SK-N-SH treated with all-trans-retinoic acid at 6 μM for 48 hours (cell line): ENCODE data around the gene UQCR11.
A peak's percentile ranks its signal among the peaks of the same experiment; 100 is the strongest.

ENCODE experiments used
- ATAC-seq: fragments of 200-7000 bp; cut with Tn5 transposase; 3 replicates; pipeline ENCODE4 v1.9.1; 2020; ENCODE audit warnings: mild to moderate bottlenecking, moderate library complexity
- BACH2 ChIP-seq: fragments of 250-450 bp; sonication (Bioruptor Pico); IDR thresholded peaks from 2 replicates; pipeline ENCODE4 v1.9.0; 2021; ENCODE audit warnings: mild to moderate bottlenecking, borderline replicate concordance
- CSDC2 ChIP-seq: fragments of 250-450 bp; sonication (Bioruptor Pico); IDR thresholded peaks from 2 replicates; pipeline ENCODE4 v1.5.0; 2020; ENCODE audit warnings: mild to moderate bottlenecking, moderate library complexity
- GLIS3 ChIP-seq: fragments of 250-450 bp; sonication (Bioruptor Pico); IDR thresholded peaks from 2 replicates; pipeline ENCODE4 v1.5.0; 2020; ENCODE audit warnings: mild to moderate bottlenecking, moderate library complexity
- PPARA ChIP-seq: fragments of 250-450 bp; sonication (Bioruptor Pico); IDR thresholded peaks from 2 replicates; pipeline ENCODE4 v1.5.0; 2020; ENCODE audit warnings: mild to moderate bottlenecking, borderline replicate concordance
- RARB ChIP-seq: fragments of 250-450 bp; sonication (Bioruptor Pico); IDR thresholded peaks from 2 replicates; pipeline ENCODE4 v1.8.0; 2021; ENCODE audit warnings: mild to moderate bottlenecking, moderate library complexity
- SNAI2 ChIP-seq: fragments of 250-450 bp; sonication (Bioruptor Pico); IDR thresholded peaks from 2 replicates; pipeline ENCODE4 v1.5.0; 2020; ENCODE audit warnings: mild to moderate bottlenecking, moderate library complexity
- ZC3H10 ChIP-seq: fragments of 250-450 bp; sonication (Bioruptor Pico); IDR thresholded peaks from 2 replicates; pipeline ENCODE4 v1.5.1; 2021; ENCODE audit warnings: mild to moderate bottlenecking, moderate library complexity
- ZNF565 ChIP-seq: fragments of 450-650 bp; formaldehyde crosslinking; conservative IDR thresholded peaks from 2 replicates; pipeline ENCODE4 v1.5.0; 2020; ENCODE audit warnings: low read depth, mild to moderate bottlenecking, moderate library complexity
- TF ChIP-seq, protein P1 (sequence below): fragments of 250-450 bp; sonication (Bioruptor Pico); IDR thresholded peaks from 2 replicates; pipeline ENCODE4 v1.8.0; 2020; ENCODE audit warnings: mild to moderate bottlenecking, moderate library complexity, borderline replicate concordance
- TF ChIP-seq, protein P2 (sequence below): fragments of 250-450 bp; sonication (Bioruptor Pico); IDR thresholded peaks from 2 replicates; pipeline ENCODE4 v1.5.0; 2020; ENCODE audit warnings: mild to moderate bottlenecking, moderate library complexity
- TF ChIP-seq, protein P3 (sequence below): fragments of 250-450 bp; sonication (Bioruptor Pico); IDR thresholded peaks from 2 replicates; pipeline ENCODE4 v1.8.0; 2021; ENCODE audit warnings: low read depth, mild to moderate bottlenecking, moderate library complexity, borderline replicate concordance

UQCR11 gene

DNA sequence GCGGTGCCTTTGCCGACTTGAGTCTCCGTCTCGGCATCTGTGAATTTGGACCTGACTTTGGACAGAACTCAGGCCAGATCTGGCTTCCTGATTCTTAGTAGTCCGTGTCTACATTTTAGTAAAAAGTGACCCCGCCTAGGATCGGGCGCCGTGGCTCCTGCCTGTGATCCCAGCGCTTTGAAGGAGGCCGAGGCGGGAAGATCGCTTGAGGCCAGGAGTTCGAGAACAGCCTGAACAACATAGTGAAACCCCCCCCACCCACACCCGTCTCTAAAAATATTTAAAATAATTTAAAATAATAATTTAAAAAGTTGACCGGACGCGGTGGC, 48.0 kb upstream of the UQCR11 start (continued):
- TF ChIP-seq CSDC2 (CRISPR knock-in tag) (no peak), SNAI2 (CRISPR knock-in tag) (no peak)

DNA sequence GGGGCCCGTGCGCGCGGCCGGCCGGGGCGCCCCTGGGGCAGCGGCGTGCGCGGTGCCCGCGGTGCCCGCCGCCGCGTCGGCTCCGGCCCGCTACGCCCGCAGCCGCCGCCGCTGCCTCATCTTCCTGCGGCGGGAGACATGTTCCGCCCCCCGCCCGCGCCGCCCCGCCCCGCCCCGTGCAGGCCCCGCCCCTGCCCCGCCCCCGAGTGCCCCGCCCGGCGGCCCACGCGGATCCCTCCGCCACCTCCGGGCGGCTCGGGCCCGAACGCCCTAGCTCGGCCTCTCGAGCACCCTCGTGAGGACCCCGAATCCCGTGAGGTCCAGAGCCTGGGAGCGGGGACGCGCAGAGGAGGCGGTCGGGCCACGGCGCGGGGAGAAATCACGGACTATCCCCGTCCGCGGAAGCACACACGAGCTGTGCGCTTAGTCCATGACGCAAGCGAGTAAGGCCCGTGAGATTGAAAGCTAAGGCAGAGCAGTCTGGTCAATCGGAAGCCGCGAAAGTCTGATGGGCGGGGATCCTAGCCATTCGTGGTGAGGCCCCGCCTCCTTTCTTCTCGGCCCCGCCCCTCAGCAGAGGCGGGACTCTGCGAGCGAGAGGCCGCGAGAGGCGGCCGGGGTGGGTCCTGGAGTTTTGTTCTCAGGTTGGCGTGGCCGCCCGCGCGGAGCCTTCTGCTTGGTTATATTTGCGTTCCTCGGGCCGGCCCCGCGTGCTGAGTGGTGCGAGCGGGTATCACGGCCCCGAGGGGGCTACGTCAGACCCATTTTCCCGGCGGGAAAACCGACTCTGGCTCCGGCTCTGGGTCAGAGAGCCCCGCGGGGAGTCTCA, 47.4 kb upstream of the UQCR11 start, which contains the start of gene TCF3:
Gene TCF3, minus strand, starts transcription at position 145 of the 829 bp plus-strand sequence. CDS start 2,367 bp downstream, outside the sequence.
- peak; percentile 97 for ATAC-seq
- TF ChIP-seq RARB (no peak), CSDC2 (CRISPR knock-in tag) (peak; percentile 63; the same call in 1 of the 2 replicates)
- TF ChIP-seq, protein P1, sequence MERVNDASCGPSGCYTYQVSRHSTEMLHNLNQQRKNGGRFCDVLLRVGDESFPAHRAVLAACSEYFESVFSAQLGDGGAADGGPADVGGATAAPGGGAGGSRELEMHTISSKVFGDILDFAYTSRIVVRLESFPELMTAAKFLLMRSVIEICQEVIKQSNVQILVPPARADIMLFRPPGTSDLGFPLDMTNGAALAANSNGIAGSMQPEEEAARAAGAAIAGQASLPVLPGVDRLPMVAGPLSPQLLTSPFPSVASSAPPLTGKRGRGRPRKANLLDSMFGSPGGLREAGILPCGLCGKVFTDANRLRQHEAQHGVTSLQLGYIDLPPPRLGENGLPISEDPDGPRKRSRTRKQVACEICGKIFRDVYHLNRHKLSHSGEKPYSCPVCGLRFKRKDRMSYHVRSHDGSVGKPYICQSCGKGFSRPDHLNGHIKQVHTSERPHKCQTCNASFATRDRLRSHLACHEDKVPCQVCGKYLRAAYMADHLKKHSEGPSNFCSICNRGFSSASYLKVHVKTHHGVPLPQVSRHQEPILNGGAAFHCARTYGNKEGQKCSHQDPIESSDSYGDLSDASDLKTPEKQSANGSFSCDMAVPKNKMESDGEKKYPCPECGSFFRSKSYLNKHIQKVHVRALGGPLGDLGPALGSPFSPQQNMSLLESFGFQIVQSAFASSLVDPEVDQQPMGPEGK (CRISPR knock-in tag), result 0 out of 2 replicates have a peak, but pooled peaks have one; percentile 21
- TF ChIP-seq, protein P2, sequence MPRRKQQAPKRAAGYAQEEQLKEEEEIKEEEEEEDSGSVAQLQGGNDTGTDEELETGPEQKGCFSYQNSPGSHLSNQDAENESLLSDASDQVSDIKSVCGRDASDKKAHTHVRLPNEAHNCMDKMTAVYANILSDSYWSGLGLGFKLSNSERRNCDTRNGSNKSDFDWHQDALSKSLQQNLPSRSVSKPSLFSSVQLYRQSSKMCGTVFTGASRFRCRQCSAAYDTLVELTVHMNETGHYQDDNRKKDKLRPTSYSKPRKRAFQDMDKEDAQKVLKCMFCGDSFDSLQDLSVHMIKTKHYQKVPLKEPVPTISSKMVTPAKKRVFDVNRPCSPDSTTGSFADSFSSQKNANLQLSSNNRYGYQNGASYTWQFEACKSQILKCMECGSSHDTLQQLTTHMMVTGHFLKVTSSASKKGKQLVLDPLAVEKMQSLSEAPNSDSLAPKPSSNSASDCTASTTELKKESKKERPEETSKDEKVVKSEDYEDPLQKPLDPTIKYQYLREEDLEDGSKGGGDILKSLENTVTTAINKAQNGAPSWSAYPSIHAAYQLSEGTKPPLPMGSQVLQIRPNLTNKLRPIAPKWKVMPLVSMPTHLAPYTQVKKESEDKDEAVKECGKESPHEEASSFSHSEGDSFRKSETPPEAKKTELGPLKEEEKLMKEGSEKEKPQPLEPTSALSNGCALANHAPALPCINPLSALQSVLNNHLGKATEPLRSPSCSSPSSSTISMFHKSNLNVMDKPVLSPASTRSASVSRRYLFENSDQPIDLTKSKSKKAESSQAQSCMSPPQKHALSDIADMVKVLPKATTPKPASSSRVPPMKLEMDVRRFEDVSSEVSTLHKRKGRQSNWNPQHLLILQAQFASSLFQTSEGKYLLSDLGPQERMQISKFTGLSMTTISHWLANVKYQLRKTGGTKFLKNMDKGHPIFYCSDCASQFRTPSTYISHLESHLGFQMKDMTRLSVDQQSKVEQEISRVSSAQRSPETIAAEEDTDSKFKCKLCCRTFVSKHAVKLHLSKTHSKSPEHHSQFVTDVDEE (CRISPR knock-in tag), result 0 out of 2 replicates have a peak, but pooled peaks have one; percentile 22
- TF ChIP-seq, protein P3, sequence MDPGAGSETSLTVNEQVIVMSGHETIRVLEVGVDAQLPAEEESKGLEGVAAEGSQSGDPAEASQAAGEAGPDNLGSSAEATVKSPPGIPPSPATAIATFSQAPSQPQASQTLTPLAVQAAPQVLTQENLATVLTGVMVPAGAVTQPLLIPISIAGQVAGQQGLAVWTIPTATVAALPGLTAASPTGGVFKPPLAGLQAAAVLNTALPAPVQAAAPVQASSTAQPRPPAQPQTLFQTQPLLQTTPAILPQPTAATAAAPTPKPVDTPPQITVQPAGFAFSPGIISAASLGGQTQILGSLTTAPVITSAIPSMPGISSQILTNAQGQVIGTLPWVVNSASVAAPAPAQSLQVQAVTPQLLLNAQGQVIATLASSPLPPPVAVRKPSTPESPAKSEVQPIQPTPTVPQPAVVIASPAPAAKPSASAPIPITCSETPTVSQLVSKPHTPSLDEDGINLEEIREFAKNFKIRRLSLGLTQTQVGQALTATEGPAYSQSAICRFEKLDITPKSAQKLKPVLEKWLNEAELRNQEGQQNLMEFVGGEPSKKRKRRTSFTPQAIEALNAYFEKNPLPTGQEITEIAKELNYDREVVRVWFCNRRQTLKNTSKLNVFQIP, result no peak
- TF ChIP-seq, all 23 proteins: peak for 3

DNA sequence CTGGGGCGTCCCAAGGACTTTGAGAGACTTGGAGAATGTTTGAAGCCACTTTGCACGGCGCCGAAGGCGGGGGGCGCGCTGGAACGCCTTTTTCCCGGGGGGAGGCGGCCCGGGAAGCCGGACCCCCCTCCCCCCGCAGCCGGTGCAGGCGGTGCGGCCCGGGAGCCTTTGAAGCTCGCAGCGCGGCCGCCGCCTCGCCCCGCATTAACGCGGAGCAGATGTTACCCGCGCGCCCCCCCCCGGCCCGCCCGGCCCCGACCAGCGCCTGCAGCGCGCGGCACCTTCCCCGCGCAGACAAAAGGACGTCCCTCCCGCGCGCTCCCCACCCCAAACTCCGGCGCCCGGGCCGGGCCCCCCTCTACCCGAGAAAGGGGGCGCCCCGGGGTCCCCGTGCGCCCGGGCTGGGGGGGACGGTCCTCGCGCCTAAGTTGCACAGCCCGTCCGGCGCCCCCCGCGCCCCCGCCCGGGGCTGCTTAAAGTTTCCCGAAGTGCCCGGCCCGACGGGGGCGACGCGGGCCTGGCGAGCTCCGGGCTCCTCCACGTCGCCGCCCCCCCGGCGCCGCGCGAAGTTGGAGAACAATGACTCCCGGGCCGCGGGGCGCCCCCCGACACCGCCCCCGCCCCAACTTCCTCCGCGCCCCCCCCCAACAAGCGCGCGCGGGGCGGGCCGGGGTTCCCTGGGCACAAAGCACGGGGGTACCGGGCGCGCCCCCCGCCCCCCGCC, 46.5 kb upstream of the UQCR11 start:
- ATAC-seq, result peak; percentile 18
- TF ChIP-seq BACH2 (CRISPR knock-in tag) (no peak), ZNF565 (CRISPR knock-in tag) (no peak), ZC3H10 (CRISPR knock-in tag) (no peak)
- TF ChIP-seq, protein P1 (CRISPR knock-in tag), result peak; percentile 5; the same call in 1 of the 2 replicates
- TF ChIP-seq, all 23 proteins: peak for 1

DNA sequence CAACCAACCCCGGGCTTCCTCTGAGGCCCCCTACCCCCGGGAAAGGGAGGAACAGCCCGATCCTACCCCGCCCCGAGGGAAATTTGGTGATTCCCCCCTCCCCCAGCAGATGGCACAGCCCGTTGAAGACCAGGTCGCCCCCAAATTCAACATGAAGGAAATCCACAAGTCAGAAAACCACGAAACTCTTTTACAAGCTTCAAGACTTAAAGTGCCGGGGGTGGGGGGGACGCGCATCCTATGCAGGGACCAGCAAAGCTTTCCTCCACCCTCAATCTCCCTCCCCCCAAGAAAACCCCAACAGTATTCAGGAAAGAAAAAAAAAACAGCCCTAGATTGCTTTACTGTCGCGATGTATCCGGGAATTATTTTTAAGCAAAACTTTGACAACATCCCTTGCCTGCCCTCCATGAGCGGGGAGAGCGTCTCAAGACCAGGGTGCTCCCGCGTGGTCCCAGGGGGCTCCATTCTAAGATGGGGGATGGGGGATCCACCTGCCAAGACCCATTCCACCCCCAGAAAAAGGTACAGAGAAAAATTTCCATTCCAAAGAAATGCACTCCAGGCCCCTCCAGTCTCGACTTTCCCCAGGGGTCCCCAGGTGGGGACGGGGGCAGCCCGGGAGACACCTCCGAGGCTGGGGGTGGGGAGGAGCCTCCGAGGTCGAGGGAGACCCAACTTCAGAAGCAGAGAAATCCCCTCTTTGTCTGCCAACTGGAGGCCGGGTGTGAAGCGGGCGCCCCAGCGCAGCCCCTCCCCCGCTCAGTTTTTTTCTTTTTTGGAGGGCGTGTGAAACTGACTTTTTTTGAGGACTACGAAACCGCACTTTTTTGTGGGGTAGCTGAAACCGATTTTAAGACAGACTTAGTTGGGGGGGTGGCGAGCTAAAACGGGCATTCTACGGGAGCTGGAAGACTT, 45.6 kb upstream of the UQCR11 start:
- no peak for TF ChIP-seq GLIS3 (CRISPR knock-in tag)
- TF ChIP-seq, protein P1 (CRISPR knock-in tag), result peak; percentile 36; the same call in 1 of the 2 replicates
- no peak for TF ChIP-seq PPARA
- no peak for ATAC-seq
